HepG2 (cell line): Measurements from ENCODE around the gene COPA. TPM values are rescaled to one million over a fixed set of nuclear protein-coding genes. Genes with fewer than 3 reads are reported as not detected.

Source experiments
- ATAC-seq: fragments of 200-7000 bp; cut with Tn5 transposase; 3 replicates; pipeline ENCODE4 v1.9.1; 2020; ENCODE audit warnings: mild to moderate bottlenecking, moderate library complexity
- BruUV-seq: library from RNA; stranded (reverse); fragments of 400-500 nt; replicated peaks from 2 replicates; lab custom pipeline; 2021; lab: Mats Ljungman, UMichigan
- CTCF ChIA-PET: fragments of 300-600 bp; formaldehyde crosslinking; extraction: SDS; loops from one replicate; lab custom pipeline; 2021; ENCODE audit warnings: low total read pairs, inconsistent platforms, low intra/inter-chr PET ratio; lab: Yijun Ruan, JAX
- POLR2A ChIA-PET: fragments of 350-600 bp; sonication (Branson Sonifier 250); formaldehyde crosslinking; loops from one replicate; lab custom pipeline; 2020; ENCODE audit warnings: antibody characterized with exemption, inconsistent platforms; lab: Yijun Ruan, JAX
- DNase-seq: peaks from one replicate; pipeline ENCODE4 v3.0.0-alpha.2; 2015; ENCODE audit warnings: low spot score
- FAIRE-seq: peaks from 3 replicates; lab custom pipeline; 2011; peaks lifted over from hg19 to GRCh38; lab: Jason Lieb, UNC
- H2AFZ ChIP-seq: one replicate; pipeline ENCODE4 v1.6.1; 2011; ENCODE audit warnings: low read length, inconsistent platforms
- H3K27ac ChIP-seq: fragments of 300-600 bp; 3 replicates; pipeline ENCODE4 v1.8.0; 2011; ENCODE audit warnings: mixed run types, mild to moderate bottlenecking, mixed read lengths, low read length, inconsistent platforms; ENCODE audit not compliant: insufficient read depth; ENCODE audit errors: extremely low read length
- H3K27me3 ChIP-seq, 2 experiments: fragments of 200-600 bp in 1 of 2; 2 replicates in 1 of 2; 3 replicates in 1 of 2; pipeline versions ENCODE4 v1.6.0 to v1.8.0; 2011; ENCODE audit warnings: low read length in 2 of 2, mild to moderate bottlenecking in 2 of 2, moderate library complexity in 2 of 2, inconsistent platforms in 1 of 2; ENCODE audit not compliant: insufficient read depth in 2 of 2, control insufficient read depth in 1 of 2
- H3K36me3 ChIP-seq, 2 experiments: fragments of 200-600 bp in 1 of 2; replicated peaks in 1 of 2; 2 replicates in 1 of 2; 3 replicates in 1 of 2; pipeline versions ENCODE4 v1.5.1 to v1.8.0; 2011; ENCODE audit warnings: low read length in 2 of 2, inconsistent platforms in 1 of 2; ENCODE audit not compliant: insufficient read depth in 2 of 2, control insufficient read depth in 1 of 2
- H3K4me1 ChIP-seq: 2 replicates; pipeline ENCODE4 v1.5.1; 2012; ENCODE audit warnings: low read length, inconsistent platforms; ENCODE audit not compliant: insufficient read depth
- H3K4me2 ChIP-seq: 2 replicates; pipeline ENCODE4 v1.6.0; 2011; ENCODE audit warnings: low read depth, low read length, inconsistent platforms
- H3K4me3 ChIP-seq, 3 experiments: fragments of 200-600 bp in 1 of 3; sonication (generic), shearing (Covaris generic) in 1 of 3; replicated peaks in 1 of 3; 2 replicates each; pipeline ENCODE4 v1.5.1; 2011 to 2016; ENCODE audit warnings: low read length in 3 of 3, inconsistent platforms in 2 of 3, low read depth in 2 of 3, mild to moderate bottlenecking in 2 of 3, control low read depth in 1 of 3, mixed read lengths in 1 of 3; ENCODE audit not compliant: insufficient read depth in 1 of 3
- H3K79me2 ChIP-seq: one replicate; pipeline ENCODE4 v1.6.1; 2011; ENCODE audit warnings: low read length, inconsistent platforms; ENCODE audit not compliant: insufficient read depth
- H3K9ac ChIP-seq: 2 replicates; pipeline ENCODE4 v1.6.0; 2011; ENCODE audit warnings: mild to moderate bottlenecking, low read depth, low read length, inconsistent platforms; ENCODE audit not compliant: insufficient read depth
- H3K9me3 ChIP-seq: 2 replicates; pipeline ENCODE4 v1.5.1; 2012; ENCODE audit warnings: mild to moderate bottlenecking, low read length
- H4K20me1 ChIP-seq: 2 replicates; pipeline ENCODE4 v1.6.0; 2011; ENCODE audit warnings: inconsistent platforms, mild to moderate bottlenecking, low read length, moderate library complexity; ENCODE audit not compliant: insufficient read depth
- KLF15 ChIP-seq: sonication (generic); formaldehyde crosslinking; IDR thresholded peaks from 2 replicates; pipeline ENCODE4 v1.8.1; 2023; ENCODE audit warnings: borderline replicate concordance, mild to moderate bottlenecking, inconsistent platforms, missing genetic modification reagents, mixed read lengths
- PAF1 ChIP-seq: IDR thresholded peaks from 2 replicates; pipeline ENCODE4 v1.6.1; 2016; ENCODE audit warnings: missing genetic modification reagents, missing compliant biosample characterization
- SIN3A ChIP-seq: IDR thresholded peaks from 2 replicates; pipeline ENCODE4 v1.6.1; 2011; ENCODE audit warnings: low read depth, mild to moderate bottlenecking, control low read depth, low read length, borderline replicate concordance
- STAT5B ChIP-seq: sonication (generic); formaldehyde crosslinking; IDR thresholded peaks from 2 replicates; pipeline ENCODE4 v1.4.0; 2020; ENCODE audit warnings: missing genetic modification reagents
- ZHX2 ChIP-seq, 2 experiments: sonication (generic) in 1 of 2; formaldehyde crosslinking in 1 of 2; IDR thresholded peaks; 2 replicates each; pipeline versions ENCODE4 v1.6.1 to v1.9.0; 2014 to 2022; ENCODE audit warnings: antibody characterized with exemption in 1 of 2, borderline replicate concordance in 1 of 2, inconsistent platforms in 1 of 2, low read depth in 1 of 2, missing genetic modification reagents in 1 of 2
- ZNF557 ChIP-seq: sonication (generic); formaldehyde crosslinking; IDR thresholded peaks from 2 replicates; pipeline ENCODE4 v1.4.0; 2020; ENCODE audit warnings: missing genetic modification reagents
- ZNF768 ChIP-seq: sonication (generic); formaldehyde crosslinking; IDR thresholded peaks from 2 replicates; pipeline ENCODE4 v1.4.0; 2020; ENCODE audit warnings: missing genetic modification reagents
- WGBS: methylation state at CpG from one replicate; pipeline ENCODE4 v1.1.6; 2017; ENCODE audit warnings: low lambda C conversion rate; 5-methylcytosine and 5-hydroxymethylcytosine counted together
- in situ Hi-C: cut with HindIII; loops from 2 replicates; pipeline ENCODE4 v1.10.0; 2017; ENCODE audit warnings: low pct_unique_long_range_greater_than_20kb; ENCODE audit not compliant: extremely low pct_ligation_motif_present
- intact Hi-C: fragments of 100-400 bp; cut with micrococcal nuclease; formaldehyde crosslinking; loops from one replicate; pipeline ENCODE4 v1.10.0; 2022; ENCODE audit not compliant: unreplicated experiment
- polyA plus RNA-seq, 8 experiments: library from polyadenylated mRNA; depleted of rRNA in 3 of 8; stranded (reverse) in 7 of 8; unstranded in 1 of 8; fragments of >200 nt; fragmentation: Illumina TruSeq in 4 of 8; extraction: Trizol in 4 of 8; gene quantifications; 2 replicates each; pipeline versions ENCODE4 v1.2.1 to v1.2.3, GENCODE V29; 2011 to 2016; ENCODE audit warnings: low read depth in 4 of 8, missing spikeins in 1 of 8, mixed read lengths in 1 of 8; ENCODE audit not compliant: insufficient read depth in 1 of 8
- total RNA-seq, 5 experiments: library from RNA; depleted of rRNA; stranded (reverse); fragments of >200 nt; fragmentation: Illumina TruSeq; extraction: Trizol; gene quantifications; 2 replicates each; pipeline ENCODE4 v1.2.3, GENCODE V29; 2016; ENCODE audit warnings: low read depth in 1 of 5
- TF ChIP-seq, protein P1 (sequence below): sonication (generic); formaldehyde crosslinking; IDR thresholded peaks from 2 replicates; pipeline ENCODE4 v1.8.0; 2022; ENCODE audit warnings: mild to moderate bottlenecking, missing genetic modification reagents, moderate library complexity
- TF ChIP-seq, protein P2 (sequence below): sonication (generic); formaldehyde crosslinking; IDR thresholded peaks from 2 replicates; pipeline ENCODE4 v1.5.0; 2020; ENCODE audit warnings: mild to moderate bottlenecking, missing genetic modification reagents
- TF ChIP-seq, protein P3 (sequence below): IDR thresholded peaks from 2 replicates; pipeline ENCODE4 v1.6.1; 2012; ENCODE audit warnings: low read length, improper control_type of control experiment

Gene COPA
- total and polyA plus RNA-seq, 2 of the 13 experiments (the other 11 are each of a cell fraction or from before 2014, with no cell fraction given): 160 to 197 TPM

DNA sequence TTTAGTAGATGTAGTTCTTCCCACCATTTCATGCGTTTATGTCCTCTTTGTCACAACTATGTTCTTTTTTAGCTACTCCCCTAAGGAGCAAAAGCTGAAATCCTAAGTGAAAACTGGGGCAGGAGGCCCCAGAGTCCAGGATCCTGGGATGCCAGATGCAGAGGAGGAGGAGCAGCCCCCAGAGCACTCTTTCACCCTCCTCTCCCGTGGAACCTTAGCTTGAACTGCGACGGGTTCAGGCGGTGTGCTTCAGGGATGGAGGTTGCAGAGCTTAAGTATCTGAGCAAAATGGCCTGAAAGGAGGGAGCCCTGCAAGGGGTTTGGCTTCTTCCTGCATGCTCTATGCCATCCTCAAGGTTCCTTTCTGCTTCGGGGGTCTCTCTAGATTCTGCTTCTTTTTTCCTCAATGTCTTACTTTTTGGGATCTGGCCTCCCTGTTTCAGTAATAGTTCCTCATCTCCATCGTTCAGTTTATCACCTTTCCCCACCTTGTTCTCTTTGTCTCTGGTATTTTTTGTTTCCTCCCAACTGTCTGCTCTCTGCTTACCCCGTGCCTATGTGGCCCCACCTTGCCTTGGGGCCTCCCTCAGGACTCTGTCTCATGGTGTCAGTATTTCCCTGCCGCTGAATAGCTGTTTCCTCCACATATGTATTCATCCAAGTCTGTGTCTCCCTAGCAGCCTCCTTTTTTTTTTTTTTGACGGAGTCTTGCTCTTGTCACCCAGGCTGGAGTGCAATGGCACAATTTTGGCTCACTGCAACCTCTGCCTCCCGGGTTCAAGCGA lies 21.1 kb upstream of the COPA start:
- intact Hi-C loops (no loop called here), in situ Hi-C loops (no loop called here)
- FAIRE-seq (no peak), ATAC-seq (no peak), DNase-seq (no peak)
- Histone ChIP-seq H3K27ac (no peak overlapping the region), H3K27me3 (no peaks in the 10 kb centered on the region), H3K9ac (no peak overlapping the region), H2AFZ (no peak overlapping the region), H3K79me2 (no peaks in the 10 kb centered on the region), H3K4me3 (no peak overlapping the region), H3K4me2 (no peak overlapping the region), H3K4me1 (peaks cover 15% of the 10 kb centered on the region), H3K9me3 (no peaks in the 10 kb centered on the region), H3K36me3 (peaks cover 0 to 4% of the 10 kb centered on the region in 2 experiments; a peak in 1 of 5 replicates), H4K20me1 (no peaks in the 10 kb centered on the region)
- ChIA-PET POLR2A (no interaction called here), CTCF (no interaction called here)
- 75% methylated on average over 12 of the region's 12 CpGs for WGBS
- no TSS peak for BruUV-seq
- no peak for TF ChIP-seq ZHX2 (IDR thresholded peaks at IDR 0.05; ENCODE audit: low read depth)
- no peak for TF ChIP-seq ZHX2 (CRISPR knock-in tag; IDR thresholded peaks at IDR 0.05; ENCODE audit: borderline replicate concordance)
- TF ChIP-seq ZNF557 (CRISPR knock-in tag): no peak
- no peak for TF ChIP-seq PAF1
- no peak for TF ChIP-seq SIN3A
- TF ChIP-seq, protein P1, sequence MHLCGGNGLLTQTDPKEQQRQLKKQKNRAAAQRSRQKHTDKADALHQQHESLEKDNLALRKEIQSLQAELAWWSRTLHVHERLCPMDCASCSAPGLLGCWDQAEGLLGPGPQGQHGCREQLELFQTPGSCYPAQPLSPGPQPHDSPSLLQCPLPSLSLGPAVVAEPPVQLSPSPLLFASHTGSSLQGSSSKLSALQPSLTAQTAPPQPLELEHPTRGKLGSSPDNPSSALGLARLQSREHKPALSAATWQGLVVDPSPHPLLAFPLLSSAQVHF (CRISPR knock-in tag): no peak
- TF ChIP-seq STAT5B (CRISPR knock-in tag): no peak
- no peak for TF ChIP-seq KLF15 (CRISPR knock-in tag)
- TF ChIP-seq, protein P2, sequence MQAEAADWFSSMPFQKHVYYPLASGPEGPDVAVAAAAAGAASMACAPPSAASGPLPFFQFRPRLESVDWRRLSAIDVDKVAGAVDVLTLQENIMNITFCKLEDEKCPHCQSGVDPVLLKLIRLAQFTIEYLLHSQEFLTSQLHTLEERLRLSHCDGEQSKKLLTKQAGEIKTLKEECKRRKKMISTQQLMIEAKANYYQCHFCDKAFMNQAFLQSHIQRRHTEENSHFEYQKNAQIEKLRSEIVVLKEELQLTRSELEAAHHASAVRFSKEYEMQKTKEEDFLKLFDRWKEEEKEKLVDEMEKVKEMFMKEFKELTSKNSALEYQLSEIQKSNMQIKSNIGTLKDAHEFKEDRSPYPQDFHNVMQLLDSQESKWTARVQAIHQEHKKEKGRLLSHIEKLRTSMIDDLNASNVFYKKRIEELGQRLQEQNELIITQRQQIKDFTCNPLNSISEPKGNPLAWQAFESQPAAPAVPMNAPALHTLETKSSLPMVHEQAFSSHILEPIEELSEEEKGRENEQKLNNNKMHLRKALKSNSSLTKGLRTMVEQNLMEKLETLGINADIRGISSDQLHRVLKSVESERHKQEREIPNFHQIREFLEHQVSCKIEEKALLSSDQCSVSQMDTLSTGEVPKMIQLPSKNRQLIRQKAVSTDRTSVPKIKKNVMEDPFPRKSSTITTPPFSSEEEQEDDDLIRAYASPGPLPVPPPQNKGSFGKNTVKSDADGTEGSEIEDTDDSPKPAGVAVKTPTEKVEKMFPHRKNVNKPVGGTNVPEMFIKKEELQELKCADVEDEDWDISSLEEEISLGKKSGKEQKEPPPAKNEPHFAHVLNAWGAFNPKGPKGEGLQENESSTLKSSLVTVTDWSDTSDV (CRISPR knock-in tag): no peak
- TF ChIP-seq ZNF768: no peak
- TF ChIP-seq, protein P3, sequence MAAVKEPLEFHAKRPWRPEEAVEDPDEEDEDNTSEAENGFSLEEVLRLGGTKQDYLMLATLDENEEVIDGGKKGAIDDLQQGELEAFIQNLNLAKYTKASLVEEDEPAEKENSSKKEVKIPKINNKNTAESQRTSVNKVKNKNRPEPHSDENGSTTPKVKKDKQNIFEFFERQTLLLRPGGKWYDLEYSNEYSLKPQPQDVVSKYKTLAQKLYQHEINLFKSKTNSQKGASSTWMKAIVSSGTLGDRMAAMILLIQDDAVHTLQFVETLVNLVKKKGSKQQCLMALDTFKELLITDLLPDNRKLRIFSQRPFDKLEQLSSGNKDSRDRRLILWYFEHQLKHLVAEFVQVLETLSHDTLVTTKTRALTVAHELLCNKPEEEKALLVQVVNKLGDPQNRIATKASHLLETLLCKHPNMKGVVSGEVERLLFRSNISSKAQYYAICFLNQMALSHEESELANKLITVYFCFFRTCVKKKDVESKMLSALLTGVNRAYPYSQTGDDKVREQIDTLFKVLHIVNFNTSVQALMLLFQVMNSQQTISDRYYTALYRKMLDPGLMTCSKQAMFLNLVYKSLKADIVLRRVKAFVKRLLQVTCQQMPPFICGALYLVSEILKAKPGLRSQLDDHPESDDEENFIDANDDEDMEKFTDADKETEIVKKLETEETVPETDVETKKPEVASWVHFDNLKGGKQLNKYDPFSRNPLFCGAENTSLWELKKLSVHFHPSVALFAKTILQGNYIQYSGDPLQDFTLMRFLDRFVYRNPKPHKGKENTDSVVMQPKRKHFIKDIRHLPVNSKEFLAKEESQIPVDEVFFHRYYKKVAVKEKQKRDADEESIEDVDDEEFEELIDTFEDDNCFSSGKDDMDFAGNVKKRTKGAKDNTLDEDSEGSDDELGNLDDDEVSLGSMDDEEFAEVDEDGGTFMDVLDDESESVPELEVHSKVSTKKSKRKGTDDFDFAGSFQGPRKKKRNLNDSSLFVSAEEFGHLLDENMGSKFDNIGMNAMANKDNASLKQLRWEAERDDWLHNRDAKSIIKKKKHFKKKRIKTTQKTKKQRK: no peak
